HG03457 (cell line): ENCODE measurements around the gene CD209.
"Not testable (repeated sequence)": the region's sequence is repeated elsewhere in the genome, so short reads cannot be mapped to it uniquely, and the experiment has no call there.

ENCODE experiments used
- ATAC-seq: cut with Tn5 transposase; IDR thresholded peaks from one replicate; pipeline ENCODE4 v1.9.1; 2021; ENCODE audit warnings: moderate number of reproducible peaks; ENCODE audit not compliant: unreplicated experiment

Gene CD209

DNA sequence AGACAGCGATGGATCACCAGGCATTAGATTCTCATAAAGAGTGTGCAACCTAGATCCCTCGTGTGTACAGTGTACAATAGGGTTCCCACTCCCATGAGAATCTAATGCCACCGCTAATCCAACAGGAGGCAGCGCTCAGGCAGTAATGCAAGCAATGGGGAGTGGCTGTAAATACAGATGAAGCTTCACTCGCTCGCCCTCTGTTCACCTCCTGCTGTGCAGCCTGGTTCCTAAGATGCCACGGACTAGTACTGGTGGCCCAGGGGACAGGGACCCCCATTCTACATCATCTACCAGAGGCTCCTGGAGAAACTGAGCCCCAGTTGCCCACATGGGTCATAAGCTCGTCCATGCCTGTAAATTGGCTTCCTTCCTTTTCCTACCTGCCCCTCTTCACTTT, 23.7 kb upstream of the CD209 start:
- ATAC-seq, result no peak

DNA sequence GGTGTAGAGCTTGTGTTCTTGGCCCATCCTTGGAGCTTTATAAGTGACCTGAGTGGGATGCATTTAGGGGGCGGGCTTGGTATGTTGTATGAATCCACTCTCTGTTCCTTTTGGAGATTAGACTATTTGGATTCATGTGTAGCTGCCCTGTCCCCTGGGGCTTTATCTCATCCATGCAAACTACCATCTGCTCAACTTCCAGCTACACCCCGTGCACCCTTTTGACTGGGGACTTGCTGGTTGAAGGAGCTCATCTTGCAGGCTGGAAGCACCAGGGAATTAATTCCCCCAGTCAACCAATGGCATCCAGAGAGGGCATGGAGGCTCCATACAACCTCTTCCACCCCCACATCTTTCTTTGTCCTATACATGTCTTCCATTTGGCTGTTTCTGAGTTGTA, 21.8 kb upstream of the CD209 start:
- no peak for ATAC-seq

DNA sequence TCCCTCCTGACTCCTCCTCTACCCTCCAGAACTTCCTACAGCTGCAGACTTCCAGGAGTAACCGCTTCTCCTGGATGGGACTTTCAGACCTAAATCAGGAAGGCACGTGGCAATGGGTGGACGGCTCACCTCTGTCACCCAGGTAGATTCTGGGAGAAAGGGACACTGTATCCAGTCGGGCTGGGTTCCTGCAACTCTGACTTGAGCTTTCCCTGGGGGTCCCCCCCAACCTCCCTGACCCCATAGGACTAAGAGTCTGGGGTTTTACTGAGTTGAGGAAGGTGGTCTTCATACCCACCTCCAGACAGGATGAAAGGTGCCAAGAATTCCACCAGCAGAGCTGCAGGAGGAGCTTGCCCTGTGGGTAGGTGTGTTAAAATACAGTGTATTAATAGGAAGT, 20.2 kb upstream of the CD209 start:
- no peak for ATAC-seq

DNA sequence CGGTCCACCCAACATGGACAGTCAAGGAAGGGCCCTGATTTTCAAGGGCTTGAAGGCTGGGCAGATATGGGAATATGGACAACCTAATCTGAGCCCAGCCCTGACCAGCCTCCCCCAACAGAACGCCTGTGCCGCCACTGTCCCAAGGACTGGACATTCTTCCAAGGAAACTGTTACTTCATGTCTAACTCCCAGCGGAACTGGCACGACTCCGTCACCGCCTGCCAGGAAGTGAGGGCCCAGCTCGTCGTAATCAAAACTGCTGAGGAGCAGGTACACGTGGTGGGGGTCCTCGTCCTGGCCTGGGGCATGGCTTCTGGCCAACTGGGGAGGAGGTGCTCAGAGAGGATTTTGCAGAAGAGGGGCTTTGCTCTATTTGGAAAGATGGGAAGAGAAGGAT, 19.2 kb upstream of the CD209 start:
- ATAC-seq, result no peak

DNA sequence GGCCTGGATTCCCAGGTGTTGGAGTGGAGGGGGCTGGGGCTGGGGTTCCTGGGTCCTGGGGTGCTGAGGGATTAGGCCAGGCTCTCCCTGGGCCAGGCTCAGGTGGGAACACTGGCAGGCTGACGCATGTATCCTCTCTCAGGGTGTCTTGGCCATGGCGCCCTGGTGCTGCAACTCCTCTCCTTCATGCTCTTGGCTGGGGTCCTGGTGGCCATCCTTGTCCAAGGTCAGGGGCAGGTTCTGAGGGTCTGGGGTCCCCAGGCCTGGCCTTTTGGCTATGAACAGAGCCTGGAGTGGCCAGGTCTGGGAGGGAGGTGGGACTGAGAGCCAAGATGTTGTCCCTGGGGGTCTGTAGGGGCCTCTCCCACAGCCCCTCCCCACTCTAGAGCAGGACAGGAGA, 17.7 kb upstream of the CD209 start:
- not testable (repeated sequence) for ATAC-seq

DNA sequence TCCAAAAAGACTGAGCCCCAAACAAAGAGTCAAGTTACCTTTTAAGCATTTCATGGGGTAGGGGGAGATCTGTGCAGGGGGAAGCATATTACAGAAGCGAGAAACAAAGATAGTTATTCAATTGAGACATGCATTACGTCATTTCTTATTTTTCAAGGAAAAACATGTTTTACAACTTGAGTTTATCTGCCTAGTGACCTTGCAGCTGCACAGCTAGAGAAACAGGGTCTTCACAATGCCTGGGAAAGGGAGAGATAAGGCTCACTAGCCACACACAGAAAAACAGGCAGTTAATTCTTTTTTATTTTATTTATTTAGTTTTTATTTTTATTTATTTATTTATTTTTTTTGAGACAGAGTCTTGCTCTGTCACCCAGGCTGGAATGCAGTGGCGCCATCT, 16.8 kb upstream of the CD209 start:
- ATAC-seq, result not testable (repeated sequence)

DNA sequence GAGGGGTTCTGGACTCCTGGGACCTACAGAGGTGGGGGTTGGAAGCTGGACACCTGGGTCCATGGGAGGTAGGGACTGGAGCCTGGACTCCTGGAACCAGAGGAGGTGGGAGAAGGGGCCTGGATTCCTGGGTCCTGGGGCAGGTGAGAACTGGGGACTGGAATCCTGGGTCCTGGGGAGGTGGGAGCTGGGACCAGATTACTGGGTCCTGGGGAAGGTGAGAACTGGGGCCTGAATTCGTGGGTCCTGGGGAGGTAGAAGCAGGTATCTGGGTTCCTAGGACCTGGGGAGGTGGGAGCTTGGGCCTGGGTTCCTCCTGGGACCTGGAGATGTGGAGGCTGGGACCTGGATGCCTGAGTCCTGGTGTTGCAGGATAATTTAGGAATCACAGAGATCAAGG, 16.4 kb upstream of the CD209 start:
- no peak for ATAC-seq

DNA sequence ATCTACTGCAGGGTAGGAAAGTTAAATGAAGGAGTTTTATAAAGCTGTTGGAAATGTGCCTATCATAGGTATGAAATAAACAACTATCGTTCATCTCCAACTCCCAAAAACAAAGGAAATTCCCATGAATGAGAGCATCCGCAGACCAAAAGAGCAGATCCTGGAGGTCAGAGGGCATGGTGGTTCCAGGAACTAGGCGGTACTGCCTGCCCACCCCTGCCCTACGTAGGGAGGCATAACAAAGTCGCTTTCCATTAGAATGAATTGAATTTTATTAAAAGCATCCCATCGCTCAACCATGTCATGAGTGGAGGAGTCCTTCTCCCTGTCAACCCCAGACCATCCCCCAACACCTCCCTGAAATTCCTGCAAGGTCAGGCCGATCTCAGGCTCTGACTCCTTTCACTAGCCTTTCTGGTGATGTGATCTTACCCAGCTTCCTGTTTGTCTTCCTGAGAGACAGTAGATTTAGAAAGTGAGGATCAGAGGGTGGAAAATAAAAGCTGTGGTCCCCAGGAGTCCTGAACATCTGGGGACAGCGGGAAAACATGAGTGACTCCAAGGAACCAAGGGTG, 15.5 kb upstream of the CD209 start, which contains the start of gene CLEC4M:
TSS of gene CLEC4M (plus strand) at position 525 of the 575 bp plus-strand sequence. CDS start at position 549, 24 bp downstream.
- ATAC-seq, result no peak

DNA sequence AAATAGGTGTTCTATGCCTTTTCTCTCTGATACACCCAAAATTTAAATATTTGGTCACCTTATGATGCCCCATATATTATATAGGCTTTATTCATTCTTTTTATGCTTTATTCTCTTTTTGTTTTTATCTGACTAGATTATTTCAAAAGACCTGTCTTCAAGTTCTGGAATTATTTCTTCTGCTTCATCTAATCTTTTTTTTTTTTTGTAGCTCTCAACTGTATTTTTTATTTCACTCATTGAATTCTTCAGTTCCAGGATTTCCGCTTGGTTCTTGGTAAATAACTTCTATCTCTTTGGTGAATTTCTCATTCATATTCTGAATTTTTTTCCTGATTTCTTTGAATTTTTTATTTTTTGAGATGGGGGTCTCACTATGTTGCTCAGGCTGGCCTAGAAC, 11.8 kb upstream of the CD209 start:
- ATAC-seq, result no peak

DNA sequence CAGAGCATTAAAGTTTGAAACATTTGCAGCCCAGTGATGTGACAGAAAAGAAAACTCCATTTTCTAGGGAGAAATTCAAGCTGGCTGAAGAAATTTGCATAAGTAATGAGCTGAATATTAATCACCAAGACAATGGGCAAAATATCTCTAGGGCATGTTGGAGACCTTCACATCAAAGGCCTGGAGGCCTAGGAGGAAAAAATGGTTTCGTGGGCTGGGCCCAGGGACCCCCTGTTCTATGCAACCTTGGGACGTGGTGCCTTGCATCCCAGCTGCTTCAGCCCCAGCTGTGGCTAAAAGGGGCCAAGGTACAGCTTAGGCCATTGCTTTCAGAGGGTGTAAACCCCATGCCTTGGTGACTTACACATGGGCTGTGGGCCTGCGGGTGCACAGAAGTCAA, 10.0 kb upstream of the CD209 start:
- ATAC-seq, result no peak

DNA sequence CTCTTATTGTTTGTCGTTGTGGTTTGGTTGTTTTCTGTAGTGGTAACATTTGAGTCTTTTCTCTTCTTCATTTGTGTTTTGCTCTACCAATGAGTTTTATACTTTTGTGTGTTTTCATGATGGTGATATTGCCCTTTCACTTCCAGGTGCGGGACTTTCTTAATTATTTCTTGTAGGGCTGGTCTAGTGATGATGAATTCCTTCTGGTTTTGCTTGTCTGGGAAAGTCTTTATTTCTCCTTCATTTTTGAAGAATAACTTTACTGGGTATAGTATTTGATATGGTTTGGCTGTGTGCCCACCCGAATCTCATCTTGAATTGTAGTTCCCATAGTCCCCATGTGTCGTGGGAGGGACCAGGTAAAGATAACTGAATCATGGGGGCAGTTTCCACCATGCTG, 8.9 kb upstream of the CD209 start:
- ATAC-seq, result no peak

DNA sequence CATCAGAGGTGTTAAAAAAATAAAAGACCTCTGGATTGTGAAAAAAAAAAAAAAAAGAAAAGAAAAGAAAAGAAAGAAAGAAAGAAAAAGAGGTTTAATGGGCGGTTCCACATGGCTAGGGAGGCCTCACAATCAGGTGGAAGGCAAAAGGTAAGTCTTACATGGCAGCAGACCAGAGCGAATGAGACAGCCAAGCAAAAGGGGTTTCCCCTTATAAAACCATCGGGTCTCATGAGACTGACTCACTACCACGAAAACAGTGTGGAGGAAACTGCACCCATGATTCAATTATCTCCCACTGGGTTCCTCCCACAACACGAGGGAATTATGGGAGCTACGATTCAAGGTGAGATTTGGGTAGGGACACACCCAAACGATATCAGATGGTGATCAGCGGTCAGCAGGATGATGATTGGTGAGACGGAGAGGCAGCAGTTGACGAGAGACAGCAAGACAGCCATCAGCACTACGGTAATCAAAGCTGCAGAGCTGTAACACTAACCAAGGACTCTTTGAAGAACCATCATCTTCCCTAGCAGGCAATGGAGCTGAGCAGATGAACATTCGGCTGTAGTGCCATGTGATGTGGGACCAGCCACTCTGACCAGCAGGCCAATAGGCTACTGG, 3.9 kb upstream of the CD209 start:
- no peak for ATAC-seq

DNA sequence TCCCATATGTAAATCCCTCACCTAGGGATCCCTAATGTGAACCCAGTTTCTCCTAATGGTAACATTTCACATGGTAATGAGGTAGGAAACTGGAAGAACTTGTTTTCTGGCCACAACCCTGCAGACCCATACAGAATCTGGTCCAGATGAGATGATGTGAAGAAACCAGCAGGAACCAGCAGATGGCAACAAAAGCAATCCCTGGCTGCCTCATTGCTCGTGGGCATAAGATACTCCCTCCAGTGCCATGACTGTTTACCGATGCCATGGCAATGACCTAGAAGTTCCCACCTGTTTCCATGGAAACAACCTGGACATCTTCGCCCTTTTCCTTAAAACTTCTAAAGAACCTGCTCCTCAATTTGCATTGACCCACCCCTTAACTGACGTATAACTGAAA, 1.4 kb upstream of the CD209 start:
- no peak for ATAC-seq

DNA sequence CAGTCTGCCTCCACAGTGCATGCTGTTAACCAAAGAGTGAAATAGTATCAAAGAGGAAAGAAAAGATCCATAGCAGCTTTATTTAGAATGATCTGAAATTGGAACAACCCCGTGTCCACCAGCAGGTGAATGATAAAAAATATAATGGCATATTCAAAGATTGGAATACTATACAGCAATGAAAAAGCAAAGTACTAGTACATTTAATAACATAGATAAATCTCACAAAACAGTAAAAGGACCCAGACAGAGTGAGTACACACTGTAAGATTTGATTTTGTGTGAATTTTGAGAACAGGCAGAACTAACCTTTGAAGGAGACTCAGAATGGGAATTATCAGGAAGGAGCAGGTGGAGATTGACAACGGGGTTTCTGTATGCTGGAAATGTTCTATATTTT, 837 bp upstream of the CD209 start:
- no peak for ATAC-seq

DNA sequence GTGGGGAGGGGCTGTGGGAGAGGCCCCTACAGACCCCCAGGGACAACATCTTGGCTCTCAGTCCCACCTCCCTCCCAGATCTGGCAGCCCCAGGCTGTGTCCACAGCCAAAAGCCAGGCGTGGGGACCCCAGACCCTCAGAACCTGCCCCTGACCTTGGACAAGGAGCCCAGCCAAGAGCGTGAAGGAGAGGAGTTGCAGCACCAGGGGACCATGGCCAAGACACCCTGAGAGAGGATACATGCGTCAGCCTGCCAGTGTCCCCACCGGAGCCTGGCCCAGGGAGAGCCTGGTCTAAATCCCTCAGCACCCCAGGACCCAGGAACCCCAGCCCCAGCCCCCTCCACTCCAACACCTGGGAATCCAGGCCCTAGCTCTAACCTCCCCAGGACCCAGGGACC, 1.0 kb downstream of the CD209 start:
- not testable (repeated sequence) for ATAC-seq

DNA sequence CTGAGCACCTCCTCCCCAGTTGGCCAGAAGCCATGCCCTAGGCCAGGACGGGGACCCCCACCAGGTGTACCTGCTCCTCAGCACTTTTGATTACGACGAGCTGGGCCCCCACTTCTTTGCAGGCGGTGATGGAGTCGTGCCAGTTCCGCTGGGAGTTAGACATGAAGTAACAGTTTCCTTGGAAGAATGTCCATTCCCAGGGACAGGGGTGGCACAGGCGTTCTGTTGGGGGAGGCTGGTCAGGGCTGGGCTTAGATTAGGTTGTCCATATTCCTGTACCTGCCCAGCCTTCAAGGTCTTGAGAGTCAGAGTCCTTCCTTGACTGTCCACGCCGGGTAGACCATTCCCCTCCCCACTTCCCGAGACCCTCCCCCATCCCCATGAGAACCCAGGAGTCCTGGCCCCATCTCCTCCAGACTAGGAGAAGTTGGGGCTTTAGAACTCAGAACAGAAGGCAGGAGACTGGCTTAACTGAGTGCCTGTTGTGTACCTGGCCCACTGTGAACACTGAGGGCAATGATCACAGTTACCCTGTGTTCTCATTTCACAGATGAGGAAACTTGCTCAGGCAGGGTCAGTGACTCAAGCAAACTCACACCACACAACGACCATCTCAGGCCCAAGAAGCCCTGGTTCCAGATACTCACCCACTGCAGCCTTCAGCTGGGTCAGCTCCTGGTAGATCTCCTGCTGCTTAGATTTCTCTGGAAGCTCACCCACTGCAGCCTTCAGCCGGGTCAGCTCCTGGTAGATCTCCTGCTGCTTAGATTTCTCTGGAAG, 2.3 kb downstream of the CD209 start:
- ATAC-seq, result no peak

DNA sequence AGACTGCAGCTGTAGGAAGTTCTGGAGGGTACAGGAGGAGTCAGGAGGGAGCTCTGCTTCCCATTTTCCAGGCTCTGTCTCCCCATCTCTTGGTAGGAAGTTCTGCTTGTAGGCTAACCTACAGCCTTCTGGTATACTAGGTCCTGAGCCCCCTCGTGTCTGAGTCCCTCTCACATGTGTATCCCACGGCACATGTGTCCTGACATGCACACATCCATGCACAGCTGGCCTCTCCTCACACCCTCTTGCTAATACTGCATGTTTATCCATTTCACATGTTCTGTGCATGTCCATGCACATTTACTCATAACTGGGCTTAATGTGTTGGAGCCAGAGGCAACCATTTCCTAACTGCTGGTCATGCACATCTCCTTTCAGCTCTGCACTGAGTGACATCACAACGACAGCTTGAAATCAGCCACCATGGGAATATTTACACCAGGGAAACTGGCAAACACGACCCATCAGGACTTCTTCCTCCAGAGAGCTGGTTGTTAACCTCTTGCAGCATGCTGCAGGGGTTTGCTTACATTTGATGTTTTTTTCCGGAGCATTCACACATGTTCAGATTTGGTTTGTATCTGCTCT, 3.0 kb downstream of the CD209 start:
- ATAC-seq, result no peak

DNA sequence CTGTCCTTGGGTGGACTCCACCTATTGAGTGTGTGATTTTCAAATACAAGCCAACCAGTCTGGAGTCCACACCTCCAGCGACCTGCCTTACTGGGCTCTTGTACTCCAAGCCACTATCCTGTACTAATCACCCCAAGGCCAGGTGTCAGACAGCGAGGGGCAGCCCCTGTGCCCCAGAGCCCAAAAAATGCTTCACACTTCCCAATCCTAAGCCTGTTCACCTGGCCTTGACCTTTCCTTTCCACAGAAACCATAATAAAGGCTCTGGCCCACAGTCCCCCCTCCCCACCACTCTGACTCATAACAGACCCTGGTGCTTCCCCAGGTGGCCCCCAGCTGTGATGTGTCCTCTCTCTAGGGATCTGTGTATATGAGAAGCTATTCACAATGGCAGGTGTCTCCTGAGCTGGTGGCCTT, 3.9 kb downstream of the CD209 start:
- no peak for ATAC-seq

DNA sequence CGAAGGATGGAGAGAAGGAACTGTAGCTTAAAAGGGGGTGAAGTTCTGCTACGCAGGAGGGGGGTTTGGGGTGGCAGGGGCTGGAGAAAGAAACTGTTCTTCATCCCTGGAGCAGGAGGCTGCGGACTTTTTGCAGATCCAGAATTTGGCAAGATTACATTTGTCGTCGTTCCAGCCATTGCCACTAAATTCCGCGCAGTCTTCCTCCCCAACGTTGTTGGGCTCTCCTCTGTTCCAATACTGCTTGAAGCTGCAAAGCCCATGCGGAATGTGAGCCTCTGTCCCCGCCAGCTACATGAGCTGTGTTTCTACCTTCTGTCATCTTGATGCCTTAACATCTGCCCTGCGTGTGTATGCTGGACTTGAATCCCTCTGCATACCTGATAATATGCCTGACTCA, 4.3 kb downstream of the CD209 start:
- ATAC-seq, result no peak

DNA sequence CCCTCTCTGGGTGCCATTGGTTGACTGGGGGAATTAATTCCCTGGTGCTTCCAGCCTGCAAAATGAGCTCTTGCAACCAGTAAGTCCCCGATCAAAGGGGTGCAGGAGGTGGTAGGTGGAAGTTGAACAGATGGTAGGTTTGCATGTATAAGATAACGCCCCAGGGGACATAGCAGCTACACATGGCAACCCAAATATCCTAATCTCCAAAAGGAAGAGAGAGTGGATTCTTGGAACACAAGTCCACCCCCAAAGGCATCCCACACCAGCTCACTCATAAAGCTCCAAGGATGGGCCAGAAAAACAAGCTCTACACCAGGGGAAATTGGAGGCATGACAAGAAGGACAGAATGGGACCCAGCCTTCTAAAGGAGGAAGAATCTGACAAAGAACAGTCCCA, 4.8 kb downstream of the CD209 start:
- ATAC-seq, result no peak

DNA sequence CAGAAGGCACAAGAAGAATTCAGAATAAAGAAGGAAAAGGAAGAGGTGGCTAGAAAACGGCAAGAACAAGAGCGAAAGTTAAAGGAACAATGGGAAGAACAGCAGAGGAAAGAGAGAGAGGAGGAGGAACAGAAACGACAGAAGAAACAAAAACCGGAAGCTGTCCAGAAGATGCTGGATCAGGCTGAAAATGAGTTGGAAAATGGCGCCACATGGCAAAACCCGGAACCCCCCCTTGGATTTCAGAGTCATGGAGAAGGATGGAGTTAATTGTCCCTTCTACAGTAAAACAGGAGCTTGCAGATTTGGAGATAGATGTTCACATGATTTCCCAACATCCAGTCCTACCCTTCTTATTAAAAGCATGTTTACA, 6.7 kb downstream of the CD209 start:
- ATAC-seq, result no peak
